ENCODE measurements around the gene PLEKHF1.
A peak's percentile ranks its signal among the peaks of the same experiment; 100 is the strongest.
"Not testable (repeated sequence)": the region's sequence is repeated elsewhere in the genome, so short reads cannot be mapped to it uniquely, and the experiment has no call there.

The PLEKHF1 gene

GRCh38 chr19:29700498-29700897 lies 35.2 kb downstream of the PLEKHF1 start:
- no peak for DNase-seq (ENCODE audit: low spot score)

- no peak for DNase-seq (ENCODE audit: low spot score)
Observed at GRCh38 chr19:29702161-29702962, 37.1 kb downstream of the PLEKHF1 start.

- no peak for DNase-seq (ENCODE audit: low spot score)
Observed at GRCh38 chr19:29702963-29703320, 37.7 kb downstream of the PLEKHF1 start.

GRCh38 chr19:29704562-29705558 lies 39.6 kb downstream of the PLEKHF1 start:
- no peak for DNase-seq (ENCODE audit: low spot score)

GRCh38 chr19:29705706-29706105 lies 40.4 kb downstream of the PLEKHF1 start:
- no peak for DNase-seq (ENCODE audit: low spot score)

- DNase-seq (ENCODE audit: low spot score), result no peak
Observed at GRCh38 chr19:29706635-29707034, 41.4 kb downstream of the PLEKHF1 start.

- DNase-seq (ENCODE audit: low spot score), result no peak
Observed at GRCh38 chr19:29708554-29709439, 43.5 kb downstream of the PLEKHF1 start.

GRCh38 chr19:29709440-29709798 lies 44.2 kb downstream of the PLEKHF1 start:
- not testable (repeated sequence) for DNase-seq (ENCODE audit: low spot score)

- DNase-seq (ENCODE audit: low spot score), result no peak
Observed at GRCh38 chr19:29711584-29712132, 46.4 kb downstream of the PLEKHF1 start.

GRCh38 chr19:29712744-29713516 lies 47.7 kb downstream of the PLEKHF1 start:
- no peak for DNase-seq (ENCODE audit: low spot score)

GRCh38 chr19:29714371-29714952 lies 49.2 kb downstream of the PLEKHF1 start:
- peak; percentile 58 for DNase-seq (ENCODE audit: low spot score)

GRCh38 chr19:29714953-29715700 lies 49.9 kb downstream of the PLEKHF1 start, which contains the start of gene C19orf12:
C19orf12 (minus strand) TSS chr19:29715261; CDS start chr19:29708413, 6,848 bp downstream.
- DNase-seq (ENCODE audit: low spot score), result peak; percentile 40

GRCh38 chr19:29715701-29716581 lies 50.7 kb downstream of the PLEKHF1 start:
- DNase-seq (ENCODE audit: low spot score), result no peak

GRCh38 chr19:29717051-29717450 lies 51.8 kb downstream of the PLEKHF1 start:
- DNase-seq (ENCODE audit: low spot score), result no peak

- DNase-seq (ENCODE audit: low spot score), result no peak
Observed at GRCh38 chr19:29724102-29724641, 58.9 kb downstream of the PLEKHF1 start.

GRCh38 chr19:29724746-29725145 lies 59.5 kb downstream of the PLEKHF1 start:
- no peak for DNase-seq (ENCODE audit: low spot score)

Measured in CD4-positive, alpha-beta T cell treated with Interleukin-15 for 4 hours (primary cell).